UCSD-AML1 (cell line): Measurements from ENCODE around the gene LDAH.

Experiments used
- DNase-seq: peaks from one replicate; lab custom pipeline; 2025; ENCODE audit not compliant: unreplicated experiment; lab: John Stamatoyannopoulos, UW

LDAH gene

DNA sequence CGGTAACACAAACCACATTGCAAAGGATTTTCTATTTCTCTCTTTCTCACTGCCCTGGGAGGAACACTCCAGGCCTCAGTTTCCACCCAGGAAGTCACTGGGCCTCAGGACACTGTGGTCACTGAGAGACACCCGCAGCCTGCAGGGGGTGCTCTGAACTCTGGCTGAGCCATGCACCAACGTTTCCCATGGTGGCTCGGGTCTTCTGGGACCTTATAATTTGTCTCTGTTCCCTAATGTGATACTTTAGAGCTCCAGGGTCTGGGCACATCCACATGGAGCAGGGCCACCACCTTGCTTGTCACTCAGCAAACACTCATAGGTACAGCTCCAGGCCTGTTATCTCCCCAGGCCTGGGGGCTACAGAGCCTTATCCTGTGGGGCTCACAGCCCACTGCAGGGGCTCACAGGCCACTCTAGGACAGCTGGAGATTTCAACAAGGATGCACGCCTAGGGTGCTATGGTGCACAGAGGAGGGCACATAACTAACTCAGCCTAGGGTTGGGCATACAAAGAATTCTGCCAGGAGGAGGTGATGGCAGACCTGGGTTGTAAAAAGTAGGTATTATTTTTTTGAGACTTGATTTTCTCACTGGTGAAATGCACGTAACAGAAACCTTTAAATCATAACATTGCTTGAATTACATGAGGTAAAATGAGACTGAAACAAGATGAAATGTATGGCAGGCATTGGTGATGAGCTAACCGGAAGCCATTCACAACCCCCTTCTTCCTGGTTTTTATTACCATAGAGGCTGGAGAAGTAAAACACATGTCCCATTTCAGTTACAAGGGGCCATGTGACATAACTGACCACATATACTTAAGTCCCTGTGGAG lies 169.0 kb downstream of the LDAH start:
- no peak for DNase-seq

DNA sequence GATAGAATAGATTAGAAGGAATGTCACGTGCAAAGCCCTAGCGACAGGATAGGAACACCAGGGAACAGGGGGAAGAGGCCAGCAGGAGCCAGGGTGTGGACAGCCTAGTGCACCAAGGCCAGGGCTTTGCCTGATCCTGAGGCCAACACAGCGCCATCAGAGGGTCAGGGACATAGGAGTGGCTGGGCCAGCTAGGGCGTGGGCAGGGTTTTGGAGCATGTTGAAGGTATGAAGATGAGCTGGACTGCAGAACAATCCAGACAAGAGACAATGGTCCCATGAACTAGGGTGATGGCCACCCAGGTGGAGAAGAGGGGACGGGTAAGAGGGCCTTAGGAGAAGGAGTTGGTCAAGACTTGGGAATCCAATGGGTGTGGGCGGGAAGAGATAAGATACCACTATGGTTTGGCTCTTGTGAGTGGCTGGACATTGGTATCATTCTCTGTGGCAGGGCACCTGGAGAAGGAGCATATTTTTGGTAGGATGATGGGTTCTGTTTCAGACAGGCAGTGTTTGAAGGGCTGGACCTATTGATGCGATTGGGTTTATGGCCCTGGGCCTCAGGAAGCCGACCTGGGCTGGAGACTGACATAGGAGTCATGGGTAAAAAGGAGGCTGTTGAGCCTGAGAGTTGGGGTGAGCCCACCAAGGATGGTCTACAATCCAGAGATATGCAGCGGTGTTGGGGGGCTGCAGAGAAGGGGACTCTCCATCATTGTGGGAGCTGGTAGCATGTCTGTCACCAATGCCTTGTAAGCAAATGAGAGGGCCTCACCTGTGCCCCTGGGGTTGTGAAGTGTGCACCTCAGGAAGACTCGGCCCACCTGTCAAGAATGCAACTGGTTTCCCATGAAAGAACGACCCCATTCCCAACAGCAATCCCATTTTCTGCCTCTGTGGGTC lies 170.0 kb downstream of the LDAH start:
- DNase-seq, result no peak

DNA sequence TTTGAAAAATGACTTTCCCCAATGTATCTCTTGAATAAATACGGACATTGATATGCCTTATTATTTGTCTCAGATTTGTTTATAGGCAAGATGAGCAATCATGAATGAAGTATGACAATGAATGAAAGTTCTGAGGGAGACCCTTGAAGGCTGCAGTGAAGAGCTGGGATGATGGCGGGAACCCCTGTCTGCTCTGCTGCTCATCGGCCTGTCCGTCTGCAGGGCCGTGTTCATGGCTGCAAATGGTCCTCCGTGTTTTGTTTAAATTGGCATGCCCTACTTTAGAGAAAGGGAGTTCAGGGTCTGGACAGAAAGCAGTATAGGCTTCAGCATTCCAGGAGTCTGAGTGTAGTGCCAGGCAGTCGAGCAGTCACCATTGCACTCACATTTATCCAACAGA lies 170.8 kb downstream of the LDAH start:
- DNase-seq, result no peak

DNA sequence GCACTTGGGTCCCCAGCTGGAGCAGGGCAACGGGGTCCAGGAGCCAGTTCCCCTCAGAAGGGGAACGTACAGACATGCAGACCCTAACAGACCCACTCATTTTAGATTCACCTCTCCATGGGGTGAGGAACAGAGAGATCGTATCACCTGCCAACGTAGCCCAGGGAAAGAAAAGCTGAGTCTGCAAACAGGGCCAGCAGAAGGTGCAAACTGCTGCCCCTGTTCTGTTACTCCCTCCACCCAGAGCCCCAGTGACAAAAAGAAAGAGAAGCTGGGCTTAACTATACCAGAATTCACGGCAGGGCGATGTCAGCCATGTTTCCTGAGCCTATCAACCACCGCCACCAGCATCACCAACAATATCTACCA lies 171.2 kb downstream of the LDAH start:
- no peak for DNase-seq

DNA sequence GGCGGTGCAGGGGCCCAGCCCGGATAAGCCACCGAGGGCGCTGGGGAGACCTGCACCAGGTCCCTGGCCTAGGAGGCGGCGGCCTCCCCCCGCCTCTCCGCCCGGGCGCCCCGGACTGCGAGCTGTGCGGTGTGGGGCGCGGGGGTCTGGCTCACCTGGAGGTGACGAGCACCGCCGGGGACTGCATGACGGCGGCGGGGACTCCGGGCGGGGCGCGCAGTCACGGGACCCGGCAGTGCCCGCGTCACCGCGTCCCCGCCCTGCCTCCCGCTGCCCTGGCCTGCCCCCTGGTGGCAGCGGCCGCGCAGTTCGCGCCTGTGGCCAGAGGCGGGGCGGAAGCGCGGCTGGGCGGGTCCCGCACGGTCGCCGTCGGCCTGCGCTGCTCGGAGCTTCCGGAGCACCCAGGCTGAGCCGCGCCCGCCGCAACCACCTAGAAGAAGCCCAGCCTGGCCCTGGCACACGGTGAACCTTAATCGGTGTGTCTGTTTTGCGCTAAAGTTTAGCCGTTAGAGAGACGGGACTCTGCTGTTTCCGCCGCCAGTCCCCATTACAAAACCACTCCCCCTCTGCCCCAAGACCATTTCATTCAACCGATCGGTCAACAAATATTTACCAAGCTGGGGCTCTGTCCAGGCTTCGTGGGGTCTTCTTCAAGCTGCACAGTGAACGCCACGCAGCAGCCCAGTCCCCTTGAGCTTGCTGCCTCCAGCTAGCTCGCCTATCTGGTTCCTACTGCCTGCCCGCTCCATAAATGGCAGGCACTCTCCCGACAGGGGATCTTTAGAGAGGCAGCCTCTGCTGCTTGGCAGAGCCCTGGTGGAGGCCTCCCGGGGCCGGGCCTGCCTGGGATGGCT lies 171.8 kb downstream of the LDAH start, which contains the start of gene HS1BP3:
HS1BP3 (minus strand) TSS at position 222 of the 854 bp plus-strand sequence; CDS start at position 187, 35 bp downstream.
- peak; percentile 91 for DNase-seq

DNA sequence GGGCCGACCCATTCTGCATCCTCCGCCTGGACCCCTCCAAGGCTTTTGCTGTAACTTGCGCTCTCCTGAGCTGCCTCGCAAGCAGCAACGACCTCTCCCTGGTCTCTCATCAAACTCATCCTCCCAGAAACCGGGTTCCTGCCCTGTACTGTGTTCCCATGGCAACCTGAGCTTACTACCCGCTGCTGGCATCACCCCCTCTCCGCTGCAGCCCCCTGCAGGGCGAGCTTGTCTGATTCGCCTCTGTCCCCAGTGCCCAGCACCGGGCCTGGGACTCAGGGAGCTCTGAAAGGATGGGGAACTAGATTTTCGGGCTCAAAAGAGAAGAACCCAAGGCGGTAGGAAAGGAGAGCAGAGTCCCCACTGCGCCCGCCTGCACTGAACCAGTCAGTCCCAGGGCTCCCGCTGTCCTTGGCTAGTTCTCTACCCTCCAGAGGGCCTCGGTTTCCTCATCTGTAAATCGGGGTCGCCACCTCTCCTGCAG lies 172.5 kb downstream of the LDAH start:
- no peak for DNase-seq

DNA sequence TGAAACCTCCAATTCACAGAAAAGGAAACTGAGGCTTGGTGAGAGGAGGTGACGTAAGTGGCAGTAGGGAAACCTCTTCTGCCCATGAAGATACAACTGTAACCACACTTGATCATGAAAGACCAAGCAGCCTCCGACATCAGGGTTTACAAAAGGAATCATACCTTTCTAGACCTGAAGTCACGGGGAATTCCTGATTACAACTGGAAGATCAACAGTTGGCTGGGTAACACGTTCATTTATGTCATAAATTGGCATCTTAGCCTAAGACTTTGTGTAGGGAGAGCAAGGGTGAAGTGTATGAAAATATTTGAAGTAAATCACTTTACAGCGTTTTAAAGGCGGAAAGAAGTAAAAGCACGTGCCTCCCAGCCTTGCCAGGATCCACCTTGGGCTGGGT lies 172.9 kb downstream of the LDAH start:
- no peak for DNase-seq

DNA sequence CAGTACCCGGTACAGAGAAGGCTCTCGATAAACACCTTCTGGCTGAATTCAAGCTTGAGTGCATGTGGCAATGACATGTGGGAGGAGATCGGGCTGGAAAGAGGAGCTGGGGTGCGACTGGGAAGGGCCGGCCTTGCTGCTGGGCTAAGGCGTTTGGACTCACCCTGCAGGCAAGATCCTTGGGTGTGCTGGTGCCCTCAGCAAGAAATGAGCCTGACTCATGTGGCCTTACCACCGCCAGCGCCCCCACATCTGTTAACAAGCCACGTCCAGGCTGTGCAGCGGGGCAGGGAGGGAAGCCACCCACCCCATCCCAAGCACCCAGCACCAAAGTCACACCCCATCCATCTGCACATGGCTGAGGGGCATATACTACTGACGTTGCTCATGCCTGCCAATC lies 173.3 kb downstream of the LDAH start:
- DNase-seq, result no peak

DNA sequence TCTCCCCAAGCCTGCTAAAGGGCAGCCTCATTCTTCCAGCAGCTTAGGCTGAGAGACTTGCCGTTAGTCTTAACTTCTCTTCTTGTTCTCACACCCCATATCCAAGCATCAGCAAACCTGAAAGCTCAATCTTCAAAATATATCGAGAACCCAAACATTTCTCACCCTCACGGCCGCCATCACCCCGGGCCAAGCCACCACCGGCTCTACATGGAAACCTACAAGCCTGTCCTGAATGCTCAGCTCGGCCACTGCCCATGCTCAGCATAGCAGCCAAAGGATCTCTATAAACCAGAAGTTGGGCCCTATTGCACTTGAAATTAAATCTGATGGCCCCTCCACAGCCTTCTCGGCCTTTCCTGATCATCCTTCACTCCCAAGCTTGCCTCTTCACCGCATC lies 174.1 kb downstream of the LDAH start:
- no peak for DNase-seq

DNA sequence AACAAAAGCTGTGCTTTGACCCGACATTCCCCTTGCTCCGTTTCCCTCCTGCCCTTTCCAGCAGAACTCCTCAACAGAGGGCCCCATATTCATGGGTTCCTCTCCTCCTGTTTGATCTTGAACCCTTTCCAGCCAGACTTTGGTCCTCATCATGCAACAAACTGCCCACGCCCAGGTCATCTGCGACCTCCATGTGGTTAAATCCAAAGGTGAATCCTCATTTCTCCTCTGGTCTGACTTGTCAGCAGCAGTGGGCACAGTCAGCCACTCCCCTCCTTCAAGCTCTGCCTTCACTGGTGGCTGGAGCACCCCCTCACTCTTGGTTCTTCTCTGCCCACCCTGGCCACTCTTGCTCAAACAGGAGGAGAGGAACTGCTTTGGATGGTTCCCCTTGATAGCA lies 174.7 kb downstream of the LDAH start:
- DNase-seq, result no peak

DNA sequence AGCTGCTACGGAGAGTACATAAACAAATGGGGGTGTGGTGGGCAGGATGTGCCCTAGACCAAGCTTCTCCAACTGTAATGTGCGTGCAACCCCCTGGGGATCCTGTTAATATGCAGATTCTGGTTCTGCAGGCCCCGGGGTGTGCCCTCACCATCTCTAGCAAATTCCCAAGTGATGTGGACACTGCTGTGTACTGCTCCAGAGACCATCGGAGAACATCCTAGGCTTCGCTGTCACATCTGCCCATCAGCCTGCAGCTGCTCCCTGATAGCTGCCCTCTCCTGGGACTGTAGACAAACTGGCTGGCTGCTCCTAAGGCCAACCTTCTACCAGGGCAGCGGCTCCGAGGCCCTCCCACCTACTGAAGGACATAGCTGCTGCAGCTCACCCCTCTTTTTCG lies 175.2 kb downstream of the LDAH start:
- no peak for DNase-seq

DNA sequence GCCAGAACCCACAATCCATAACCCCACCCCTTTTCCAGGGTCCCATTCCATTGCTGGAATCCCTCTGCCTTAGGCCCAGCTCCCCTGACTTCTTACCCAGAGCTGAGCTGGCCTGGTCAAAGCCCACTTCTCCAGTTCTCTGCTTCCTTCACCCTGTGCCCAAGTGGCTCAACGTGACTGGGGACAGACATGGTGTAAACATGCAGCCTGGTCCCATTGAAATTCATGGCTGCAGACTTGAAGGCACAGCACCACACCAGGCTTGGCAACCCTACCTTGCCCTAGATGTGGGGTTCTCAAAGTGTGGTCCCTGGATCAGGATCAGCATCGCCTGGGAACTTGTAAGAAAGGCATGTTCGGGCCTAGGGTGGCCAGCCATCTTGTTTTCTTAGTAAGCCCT lies 175.7 kb downstream of the LDAH start:
- no peak for DNase-seq

DNA sequence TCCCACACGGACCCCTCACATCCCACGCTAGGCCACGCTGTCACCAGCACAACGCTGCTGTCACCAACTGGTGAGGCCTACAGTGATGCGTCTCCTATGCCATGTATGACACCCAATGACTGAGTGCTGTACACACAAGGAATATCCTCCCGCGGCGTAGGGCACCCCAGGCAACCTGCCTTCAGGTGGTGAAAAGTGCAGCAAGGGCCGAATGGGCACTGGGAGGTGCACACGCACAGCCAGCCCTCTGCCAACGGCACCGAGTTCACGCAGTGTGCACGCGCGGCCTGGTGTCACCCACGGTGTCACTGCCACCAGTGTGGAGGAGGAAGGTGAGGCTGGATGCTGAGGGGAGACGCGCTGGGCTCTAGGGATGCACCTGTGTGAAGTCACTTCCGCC lies 176.5 kb downstream of the LDAH start:
- DNase-seq, result no peak

DNA sequence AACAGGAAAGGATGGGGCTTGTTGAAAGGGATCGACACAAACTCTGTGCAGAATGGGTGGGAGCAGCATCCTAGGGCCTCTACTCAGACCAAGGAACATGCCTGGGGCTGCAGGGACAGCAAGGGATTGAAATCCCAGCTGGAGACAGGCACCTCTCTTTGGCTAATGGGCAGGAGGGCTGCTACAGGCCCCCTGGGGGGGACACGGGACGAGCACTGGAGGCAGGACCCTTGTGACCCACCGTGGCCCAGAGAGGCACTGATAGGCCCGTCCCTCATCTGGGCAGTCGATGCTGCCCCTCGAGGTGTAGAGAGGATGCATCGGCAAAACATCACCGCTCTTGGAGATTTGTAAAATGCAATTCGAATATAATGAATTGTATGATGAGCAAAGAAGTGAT lies 177.1 kb downstream of the LDAH start:
- no peak for DNase-seq

DNA sequence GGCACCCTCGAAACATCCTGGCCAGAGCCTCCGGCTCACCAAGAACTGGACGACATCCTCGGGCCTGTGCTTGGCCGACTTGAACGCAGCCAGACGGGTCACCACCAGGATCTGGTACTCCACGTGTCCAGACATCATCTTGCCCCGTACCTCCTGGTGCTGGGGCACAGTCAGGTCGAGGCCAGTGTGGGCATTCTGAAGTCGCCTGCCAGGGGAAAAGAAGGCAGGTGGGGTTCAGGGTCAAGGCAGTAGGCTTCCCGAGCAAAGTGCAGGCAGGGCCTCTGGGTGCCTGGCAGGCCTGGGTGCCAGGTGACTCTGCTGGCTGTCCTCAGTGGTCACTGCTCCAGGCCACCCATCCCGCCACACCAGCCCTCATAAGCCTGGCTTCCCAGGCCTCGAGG lies 177.6 kb downstream of the LDAH start:
- DNase-seq, result no peak

DNA sequence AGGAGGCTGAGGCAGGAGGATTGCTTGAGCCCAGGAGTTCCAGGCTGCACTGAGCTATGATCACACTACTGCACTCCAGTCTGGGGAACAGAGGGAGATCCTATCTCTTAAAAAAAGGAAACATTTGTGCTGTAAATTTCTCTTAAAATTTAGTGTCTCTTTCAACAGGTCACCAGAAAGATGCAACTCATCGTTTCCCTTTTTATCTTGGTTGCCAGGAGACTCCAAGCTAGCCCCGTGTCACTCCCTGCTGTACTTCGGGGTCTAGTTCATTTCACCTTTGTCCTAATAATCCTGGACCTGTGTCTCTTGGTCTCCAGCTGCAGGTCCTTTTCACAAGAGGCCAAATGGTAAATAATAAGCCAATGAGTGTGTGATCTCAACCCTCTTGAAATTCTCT lies 179.1 kb downstream of the LDAH start:
- DNase-seq, result no peak

DNA sequence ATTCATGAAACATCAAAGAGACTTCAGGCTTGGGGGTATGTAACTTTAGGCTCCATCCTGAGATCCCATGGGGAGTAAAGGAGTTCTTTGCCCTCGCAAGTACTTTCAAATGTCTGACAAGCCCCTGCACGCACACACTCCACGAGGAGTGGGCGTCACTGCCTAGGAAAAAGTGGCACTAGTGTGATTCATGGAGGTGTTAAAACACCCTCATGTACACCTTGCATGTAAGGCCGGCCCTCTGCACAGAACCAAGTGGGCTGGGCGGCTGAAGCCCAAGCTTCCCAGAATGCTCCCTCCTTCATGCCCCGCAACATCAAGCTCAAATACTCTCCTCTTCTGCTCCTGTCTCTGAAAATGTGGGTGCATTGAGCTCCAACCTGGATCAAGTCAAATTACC lies 179.8 kb downstream of the LDAH start:
- DNase-seq, result no peak

DNA sequence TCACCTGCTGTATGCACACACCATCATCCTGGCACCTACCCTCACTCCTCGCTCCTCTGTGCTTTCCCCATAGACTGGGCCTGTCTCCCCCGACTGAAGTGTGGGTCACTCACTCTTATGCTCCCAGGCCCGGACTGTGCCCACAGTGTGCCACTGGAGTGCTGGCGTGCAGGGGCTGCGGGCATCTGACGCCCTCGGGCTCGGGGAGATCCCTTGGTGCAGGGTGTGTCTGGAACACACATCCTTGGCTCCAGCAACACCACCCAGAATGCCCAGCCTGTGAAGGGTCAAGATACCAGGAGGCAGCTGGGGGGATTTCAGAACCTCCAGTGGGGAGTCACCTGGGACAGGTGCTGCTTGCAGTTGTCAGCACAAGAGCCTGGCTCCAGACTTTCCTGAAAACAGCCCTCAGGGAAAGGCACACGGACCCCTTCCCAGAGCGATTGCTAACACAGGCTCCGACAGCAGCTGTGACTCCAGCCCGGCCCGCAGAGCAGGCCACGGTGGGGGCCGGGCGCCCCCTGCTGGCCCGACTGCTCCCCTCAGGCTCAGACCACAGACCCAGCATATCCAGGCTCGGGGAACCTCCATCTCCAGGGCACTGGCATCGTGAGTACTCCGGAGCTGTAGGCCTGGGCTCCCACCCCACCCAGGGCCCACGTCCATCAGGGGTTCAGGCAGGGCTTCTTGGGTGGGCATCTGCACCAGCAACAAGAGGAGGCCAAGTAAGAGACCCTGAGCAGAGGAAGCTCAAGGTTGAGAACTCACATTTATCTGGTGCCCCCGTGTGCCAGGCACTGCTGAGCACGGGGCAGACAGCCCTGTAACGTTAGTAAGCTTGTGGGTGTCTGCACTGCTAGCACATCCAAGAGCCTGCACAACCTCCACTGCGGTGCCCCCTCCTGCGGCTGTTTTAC lies 180.6 kb downstream of the LDAH start:
- DNase-seq, result peak; percentile 81

DNA sequence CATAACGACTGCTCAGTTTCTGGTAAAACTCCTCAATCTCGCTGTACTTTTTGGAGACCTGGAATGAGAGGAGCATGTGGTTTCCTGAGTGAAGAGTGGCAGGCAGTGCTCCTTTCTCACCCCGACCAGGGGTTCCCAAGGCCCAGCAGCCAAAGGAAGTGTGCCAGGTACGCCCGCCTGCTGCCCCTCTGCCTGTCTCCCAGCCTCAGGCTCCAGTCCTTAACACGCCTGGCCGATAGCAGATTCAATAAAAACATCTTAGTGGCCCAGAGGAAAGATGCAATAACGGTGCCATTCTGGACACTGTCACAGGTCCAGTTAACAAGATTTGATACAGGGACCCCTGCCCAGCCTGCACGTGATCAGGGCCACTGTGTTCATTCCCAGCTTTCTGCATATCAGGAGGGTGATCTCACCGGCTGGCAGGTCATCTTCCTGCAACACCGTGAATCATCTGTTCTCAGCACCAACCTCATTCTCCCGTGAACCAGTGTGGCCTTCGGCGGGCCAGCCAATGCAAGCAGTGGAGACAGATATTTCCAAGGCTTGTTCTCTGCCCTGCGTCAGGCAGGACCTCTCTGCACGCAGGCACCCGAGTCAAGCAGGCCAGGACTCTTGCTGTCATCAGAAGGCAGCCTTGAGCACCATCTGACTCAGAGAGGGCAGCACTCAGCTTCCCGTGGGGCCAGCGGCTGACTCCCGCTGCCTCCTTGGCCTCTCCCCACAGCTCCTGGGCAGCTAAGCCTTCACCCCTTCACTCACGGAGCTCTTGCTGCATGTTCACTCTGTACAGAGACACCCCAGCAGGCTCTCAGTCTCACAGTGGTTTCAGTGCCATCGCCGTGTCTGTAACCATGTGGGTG lies 181.5 kb downstream of the LDAH start:
- no peak for DNase-seq
